ENCODE results near the gene CES1. TPM values are rescaled to one million over a fixed set of nuclear protein-coding genes. Genes with fewer than 3 reads are reported as not detected.
"Not testable (repeated sequence)": the region's sequence is repeated elsewhere in the genome, so short reads cannot be mapped to it uniquely, and the experiment has no call there.

Gene CES1
- total RNA-seq, 4 donors from 2014 or later, result 6.8 to 23.2 (median 11.3) TPM

GRCh38 chr16:55817236-55817912 is 15.5 kb downstream of the CES1 start:
- no peaks in the 10 kb centered on the region for H3K27me3 ChIP-seq
- no peaks in the 10 kb centered on the region for H3K9me3 ChIP-seq
- no peak for TF ChIP-seq POLR2A (IDR thresholded peaks at IDR 0.05)
- TF ChIP-seq CTCF (IDR thresholded peaks at IDR 0.05), result no peak
- no peak for TF ChIP-seq EP300 (IDR thresholded peaks at IDR 0.05; ENCODE audit: low read depth)
- TF ChIP-seq POLR2AphosphoS5 (IDR thresholded peaks at IDR 0.05), result no peak
- intact Hi-C loops (cut with DNase I; ENCODE audit: low total_unique reads) (no loop called here), in situ Hi-C loops (cut with MboI; ENCODE audit: low pct_ligation_motif_present in 1 of 4, low pct_unique_long_range_greater_than_20kb in 1 of 4, low sequenced_read_pairs in 3 of 4) (no loop called here)
- WGBS, 2 donors (ENCODE audit: low coverage in 1 of 2), result 79 to 89% methylated on average over 3 to 5 of the region's 5 CpGs
- DNase-seq, result no peak
- no peak overlapping the region for H3K4me3 ChIP-seq
- H3K4me1 ChIP-seq, result no peaks in the 10 kb centered on the region
- no peaks in the 10 kb centered on the region for H3K36me3 ChIP-seq
- H3K27ac ChIP-seq, result no peak overlapping the region

GRCh38 chr16:55816222-55816621 is 16.7 kb downstream of the CES1 start:
- H3K27ac ChIP-seq; H3K4me1 ChIP-seq; H3K4me3 ChIP-seq; in situ Hi-C loops (cut with MboI; ENCODE audit: low pct_ligation_motif_present in 1 of 4, low pct_unique_long_range_greater_than_20kb in 1 of 4, low sequenced_read_pairs in 3 of 4); DNase-seq; intact Hi-C loops (cut with DNase I; ENCODE audit: low total_unique reads); H3K9me3 ChIP-seq; H3K27me3 ChIP-seq; H3K36me3 ChIP-seq: not testable (repeated sequence)
- 66 to 75% methylated on average over 2 to 4 of the region's 4 CpGs for WGBS, 2 donors (ENCODE audit: low coverage in 1 of 2)

- WGBS, 2 donors (ENCODE audit: low coverage in 1 of 2), result 65% methylated on average over 4 of the region's 4 CpGs; no CpG with 5 or more reads in 1 of the 2 donors
- H3K36me3 ChIP-seq, result no peaks in the 10 kb centered on the region
- intact Hi-C loops (cut with DNase I; ENCODE audit: low total_unique reads) (no loop called here), in situ Hi-C loops (cut with MboI; ENCODE audit: low pct_ligation_motif_present in 1 of 4, low pct_unique_long_range_greater_than_20kb in 1 of 4, low sequenced_read_pairs in 3 of 4) (no loop called here)
- no peaks in the 10 kb centered on the region for H3K27me3 ChIP-seq
- H3K9me3 ChIP-seq, result no peaks in the 10 kb centered on the region
- TF ChIP-seq EP300 (IDR thresholded peaks at IDR 0.05; ENCODE audit: low read depth), result no peak
- no peak for TF ChIP-seq CTCF (IDR thresholded peaks at IDR 0.05)
- no peak for TF ChIP-seq POLR2AphosphoS5 (IDR thresholded peaks at IDR 0.05)
- no peak for TF ChIP-seq POLR2A (IDR thresholded peaks at IDR 0.05)
- no peak for DNase-seq
- H3K4me3 ChIP-seq, result no peak overlapping the region
- H3K27ac ChIP-seq, result no peak overlapping the region
- H3K4me1 ChIP-seq, result no peaks in the 10 kb centered on the region
These were observed 17.6 kb downstream of the CES1 start for GRCh38 chr16:55815320-55815719.

- H3K27ac ChIP-seq; H3K36me3 ChIP-seq; in situ Hi-C loops (cut with MboI; ENCODE audit: low pct_ligation_motif_present in 1 of 4, low pct_unique_long_range_greater_than_20kb in 1 of 4, low sequenced_read_pairs in 3 of 4); H3K4me3 ChIP-seq; H3K27me3 ChIP-seq; H3K4me1 ChIP-seq; H3K9me3 ChIP-seq; DNase-seq; intact Hi-C loops (cut with DNase I; ENCODE audit: low total_unique reads): not testable (repeated sequence)
- WGBS, 2 donors (ENCODE audit: low coverage in 1 of 2), result 29% methylated on average over 2 of the region's 2 CpGs; no CpG with 5 or more reads in 1 of the 2 donors
These were observed 18.7 kb downstream of the CES1 start for GRCh38 chr16:55814174-55814573.

- intact Hi-C loops (cut with DNase I; ENCODE audit: low total_unique reads); in situ Hi-C loops (cut with MboI; ENCODE audit: low pct_ligation_motif_present in 1 of 4, low pct_unique_long_range_greater_than_20kb in 1 of 4, low sequenced_read_pairs in 3 of 4); H3K9me3 ChIP-seq; H3K27me3 ChIP-seq; DNase-seq; H3K4me3 ChIP-seq; H3K4me1 ChIP-seq; H3K36me3 ChIP-seq; H3K27ac ChIP-seq: not testable (repeated sequence)
- WGBS, 2 donors (ENCODE audit: low coverage in 1 of 2), result 60 to 79% methylated on average over 6 of the region's 9 CpGs
These were observed 19.2 kb downstream of the CES1 start for GRCh38 chr16:55813730-55814129.

- Histone ChIP-seq H3K27ac (no peak overlapping the region), H3K27me3 (no peaks in the 10 kb centered on the region), H3K9me3 (no peaks in the 10 kb centered on the region), H3K36me3 (no peaks in the 10 kb centered on the region), H3K4me3 (no peak overlapping the region), H3K4me1 (no peaks in the 10 kb centered on the region)
- no peak for TF ChIP-seq POLR2AphosphoS5 (IDR thresholded peaks at IDR 0.05)
- no peak for TF ChIP-seq EP300 (IDR thresholded peaks at IDR 0.05; ENCODE audit: low read depth)
- no peak for TF ChIP-seq CTCF (IDR thresholded peaks at IDR 0.05)
- TF ChIP-seq POLR2A (IDR thresholded peaks at IDR 0.05), result no peak
- intact Hi-C loops (cut with DNase I; ENCODE audit: low total_unique reads) (no loop called here), in situ Hi-C loops (cut with MboI; ENCODE audit: low pct_ligation_motif_present in 1 of 4, low pct_unique_long_range_greater_than_20kb in 1 of 4, low sequenced_read_pairs in 3 of 4) (no loop called here)
- 70% methylated on average over 2 of the region's 2 CpGs; no CpG with 5 or more reads in 1 of the 2 donors for WGBS, 2 donors (ENCODE audit: low coverage in 1 of 2)
- DNase-seq, result no peak
These were observed 19.9 kb downstream of the CES1 start for GRCh38 chr16:55812951-55813350.

Measured in transverse colon (tissue), 4 donors.